ENCODE measurements around the gene FZD2.
"Not testable (repeated sequence)": the region's sequence is repeated elsewhere in the genome, so short reads cannot be mapped to it uniquely, and the experiment has no call there.

The FZD2 gene

DNA sequence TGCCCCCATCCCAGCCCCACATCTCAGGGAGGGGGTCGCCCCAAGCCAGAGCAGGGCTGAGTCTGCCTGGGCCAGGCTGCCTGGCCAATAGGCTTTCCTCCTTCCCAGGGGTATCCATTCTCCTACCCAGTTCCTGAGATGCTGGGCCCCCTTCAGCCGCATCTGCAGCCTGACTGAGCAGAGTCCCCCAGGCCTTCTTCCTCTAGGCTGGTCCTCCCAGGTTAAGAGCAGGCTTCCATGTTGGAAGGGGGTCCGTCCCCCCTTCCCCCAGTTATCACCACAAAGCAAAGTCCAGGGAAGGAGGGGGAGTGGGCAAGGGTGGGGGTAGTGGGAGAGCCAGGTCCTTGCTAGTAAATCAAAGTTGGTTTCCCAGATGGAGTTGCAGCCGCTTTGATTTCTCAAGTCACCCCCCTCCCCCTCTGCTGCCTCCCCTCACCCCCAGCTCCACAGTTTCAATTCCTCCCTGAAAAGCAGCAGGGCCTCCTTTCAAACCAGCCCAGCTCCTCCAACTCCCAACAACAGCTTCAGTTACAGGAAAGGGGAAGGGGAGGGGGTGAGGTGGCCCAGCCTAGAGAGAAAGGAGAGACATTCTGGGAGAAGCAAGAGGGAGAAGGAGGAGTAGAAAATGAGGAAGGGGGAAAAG, 9.5 kb upstream of the FZD2 start:
- DNase-seq = no peak

GRCh38 chr17:44548376-44549230, 8.7 kb upstream of the FZD2 start:
- DNase-seq = no peak

DNA sequence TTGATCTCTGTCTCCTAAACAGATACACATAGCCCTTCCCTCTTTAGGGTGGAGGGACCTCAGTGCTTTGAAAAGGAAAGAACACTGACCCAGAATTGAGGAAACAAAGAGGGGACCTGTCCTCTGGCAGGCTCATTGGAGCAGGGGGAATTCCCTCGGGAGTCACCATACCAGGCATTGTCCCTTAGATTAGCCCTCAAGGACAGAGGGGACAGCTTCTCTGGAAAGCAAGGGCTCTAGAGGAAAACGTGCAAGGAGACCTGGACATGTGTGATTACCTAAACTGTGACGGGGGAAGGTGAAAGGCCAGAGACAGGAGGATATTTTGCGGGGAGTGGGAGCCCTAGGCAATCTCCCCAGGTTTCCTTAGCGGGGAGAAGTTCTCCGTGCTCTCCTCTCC, 7.6 kb upstream of the FZD2 start:
- no peak for DNase-seq

GRCh38 chr17:44552361-44552760, 4.9 kb upstream of the FZD2 start:
- DNase-seq = no peak

GRCh38 chr17:44555099-44555498, 2.2 kb upstream of the FZD2 start:
- no peak for DNase-seq

- DNase-seq = peak; percentile 49
Measured at GRCh38 chr17:44556166-44556831, 985 bp upstream of the FZD2 start.

DNA sequence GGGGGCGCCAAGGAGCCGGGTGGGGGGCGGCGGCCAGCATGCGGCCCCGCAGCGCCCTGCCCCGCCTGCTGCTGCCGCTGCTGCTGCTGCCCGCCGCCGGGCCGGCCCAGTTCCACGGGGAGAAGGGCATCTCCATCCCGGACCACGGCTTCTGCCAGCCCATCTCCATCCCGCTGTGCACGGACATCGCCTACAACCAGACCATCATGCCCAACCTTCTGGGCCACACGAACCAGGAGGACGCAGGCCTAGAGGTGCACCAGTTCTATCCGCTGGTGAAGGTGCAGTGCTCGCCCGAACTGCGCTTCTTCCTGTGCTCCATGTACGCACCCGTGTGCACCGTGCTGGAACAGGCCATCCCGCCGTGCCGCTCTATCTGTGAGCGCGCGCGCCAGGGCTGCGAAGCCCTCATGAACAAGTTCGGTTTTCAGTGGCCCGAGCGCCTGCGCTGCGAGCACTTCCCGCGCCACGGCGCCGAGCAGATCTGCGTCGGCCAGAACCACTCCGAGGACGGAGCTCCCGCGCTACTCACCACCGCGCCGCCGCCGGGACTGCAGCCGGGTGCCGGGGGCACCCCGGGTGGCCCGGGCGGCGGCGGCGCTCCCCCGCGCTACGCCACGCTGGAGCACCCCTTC, 484 bp downstream of the FZD2 start:
- DNase-seq = no peak

- no peak for DNase-seq
Measured at GRCh38 chr17:44558334-44558709, 1.0 kb downstream of the FZD2 start.

DNA sequence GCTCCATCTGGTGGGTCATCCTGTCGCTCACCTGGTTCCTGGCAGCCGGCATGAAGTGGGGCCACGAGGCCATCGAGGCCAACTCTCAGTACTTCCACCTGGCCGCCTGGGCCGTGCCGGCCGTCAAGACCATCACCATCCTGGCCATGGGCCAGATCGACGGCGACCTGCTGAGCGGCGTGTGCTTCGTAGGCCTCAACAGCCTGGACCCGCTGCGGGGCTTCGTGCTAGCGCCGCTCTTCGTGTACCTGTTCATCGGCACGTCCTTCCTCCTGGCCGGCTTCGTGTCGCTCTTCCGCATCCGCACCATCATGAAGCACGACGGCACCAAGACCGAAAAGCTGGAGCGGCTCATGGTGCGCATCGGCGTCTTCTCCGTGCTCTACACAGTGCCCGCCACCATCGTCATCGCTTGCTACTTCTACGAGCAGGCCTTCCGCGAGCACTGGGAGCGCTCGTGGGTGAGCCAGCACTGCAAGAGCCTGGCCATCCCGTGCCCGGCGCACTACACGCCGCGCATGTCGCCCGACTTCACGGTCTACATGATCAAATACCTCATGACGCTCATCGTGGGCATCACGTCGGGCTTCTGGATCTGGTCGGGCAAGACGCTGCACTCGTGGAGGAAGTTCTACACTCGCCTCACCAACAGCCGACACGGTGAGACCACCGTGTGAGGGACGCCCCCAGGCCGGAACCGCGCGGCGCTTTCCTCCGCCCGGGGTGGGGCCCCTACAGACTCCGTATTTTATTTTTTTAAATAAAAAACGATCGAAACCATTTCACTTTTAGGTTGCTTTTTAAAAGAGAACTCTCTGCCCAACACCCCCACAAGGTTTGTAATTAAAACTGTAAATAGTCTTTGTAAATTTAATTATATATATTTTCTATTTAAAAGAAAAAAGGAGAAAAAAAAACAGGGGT, 1.7 kb downstream of the FZD2 start:
- DNase-seq = no peak

- no peak for DNase-seq
Measured at GRCh38 chr17:44559634-44560554, 2.6 kb downstream of the FZD2 start.

GRCh38 chr17:44561237-44561623, 3.9 kb downstream of the FZD2 start:
- DNase-seq = no peak

DNA sequence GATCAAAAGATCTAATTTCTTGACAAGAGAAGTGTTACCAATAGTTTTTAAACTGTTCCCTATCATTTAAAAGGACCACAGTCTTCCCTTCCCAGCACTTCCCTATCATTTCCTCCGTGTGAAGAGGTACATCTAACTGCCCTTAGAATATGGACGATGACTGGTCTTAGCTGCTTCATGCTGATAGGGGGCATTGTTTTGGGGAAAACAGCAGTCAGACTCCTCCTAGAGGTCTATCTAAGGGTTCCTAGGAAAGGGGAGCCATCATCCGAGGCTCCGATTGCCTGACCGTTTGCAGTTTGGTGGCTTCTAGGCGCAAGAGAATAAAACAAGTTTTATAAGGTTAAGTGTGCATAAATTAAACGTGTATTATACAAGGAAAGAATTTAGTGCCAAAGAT, 7.1 kb downstream of the FZD2 start:
- no peak for DNase-seq

DNA sequence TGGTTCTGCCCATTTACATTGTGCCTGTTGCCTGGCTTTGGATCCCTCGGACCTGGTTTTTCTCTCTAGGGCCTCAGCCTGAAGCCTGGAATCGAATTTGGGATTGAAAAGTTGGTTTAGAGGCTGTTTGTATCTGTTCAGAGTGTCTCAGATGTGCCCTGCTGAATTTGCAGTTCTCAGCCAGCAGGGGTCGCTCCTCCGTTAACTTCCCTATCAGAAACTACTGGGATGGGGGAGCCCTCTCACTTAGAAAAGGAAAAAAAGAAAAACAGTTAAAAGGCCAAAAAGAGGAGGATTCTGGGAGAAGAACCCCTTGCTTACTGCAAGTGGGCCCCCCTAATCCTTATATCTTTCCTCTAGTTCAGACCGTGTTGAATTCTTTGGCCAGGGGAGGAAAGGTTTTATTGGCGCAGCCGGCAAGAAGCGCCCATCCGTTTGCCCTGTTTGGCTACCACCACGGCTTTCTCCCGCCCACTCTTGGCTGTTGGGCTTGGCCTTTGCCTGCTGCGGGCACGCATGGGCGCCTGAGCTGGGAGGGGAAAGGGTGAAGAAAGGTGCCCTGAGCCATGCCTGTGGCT, 8.7 kb downstream of the FZD2 start:
- DNase-seq = no peak

DNA sequence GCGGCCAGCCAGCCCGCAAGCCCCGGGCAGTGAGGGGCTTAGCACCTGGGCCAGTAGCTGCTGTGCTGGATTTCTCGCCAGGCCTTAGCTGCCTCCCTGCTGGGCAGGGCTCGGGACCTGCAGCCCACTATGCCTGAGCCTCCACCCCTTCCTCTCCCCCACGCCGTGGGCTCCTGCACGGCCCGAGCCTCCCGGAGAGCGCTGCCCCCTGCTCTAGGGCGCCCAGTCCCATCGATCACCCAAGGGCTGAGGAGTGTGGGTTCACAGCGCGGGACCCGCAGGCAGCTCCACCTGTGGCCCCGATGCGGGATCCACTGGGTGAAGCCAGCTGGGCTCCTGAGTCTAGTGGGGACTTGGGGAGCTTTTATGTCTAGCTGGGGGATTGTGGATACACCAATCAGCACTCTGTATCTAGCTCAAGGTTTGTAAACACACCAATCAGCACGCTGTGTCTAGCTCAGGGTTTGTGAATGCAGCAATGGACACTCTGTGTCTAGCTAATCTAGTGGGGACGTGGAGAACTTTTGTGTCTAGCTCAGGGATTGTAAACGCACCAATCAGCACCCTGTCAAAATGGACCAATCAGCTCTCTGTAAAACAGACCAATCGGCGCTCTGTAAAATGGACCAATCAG, 11.1 kb downstream of the FZD2 start:
- DNase-seq = not testable (repeated sequence)

DNA sequence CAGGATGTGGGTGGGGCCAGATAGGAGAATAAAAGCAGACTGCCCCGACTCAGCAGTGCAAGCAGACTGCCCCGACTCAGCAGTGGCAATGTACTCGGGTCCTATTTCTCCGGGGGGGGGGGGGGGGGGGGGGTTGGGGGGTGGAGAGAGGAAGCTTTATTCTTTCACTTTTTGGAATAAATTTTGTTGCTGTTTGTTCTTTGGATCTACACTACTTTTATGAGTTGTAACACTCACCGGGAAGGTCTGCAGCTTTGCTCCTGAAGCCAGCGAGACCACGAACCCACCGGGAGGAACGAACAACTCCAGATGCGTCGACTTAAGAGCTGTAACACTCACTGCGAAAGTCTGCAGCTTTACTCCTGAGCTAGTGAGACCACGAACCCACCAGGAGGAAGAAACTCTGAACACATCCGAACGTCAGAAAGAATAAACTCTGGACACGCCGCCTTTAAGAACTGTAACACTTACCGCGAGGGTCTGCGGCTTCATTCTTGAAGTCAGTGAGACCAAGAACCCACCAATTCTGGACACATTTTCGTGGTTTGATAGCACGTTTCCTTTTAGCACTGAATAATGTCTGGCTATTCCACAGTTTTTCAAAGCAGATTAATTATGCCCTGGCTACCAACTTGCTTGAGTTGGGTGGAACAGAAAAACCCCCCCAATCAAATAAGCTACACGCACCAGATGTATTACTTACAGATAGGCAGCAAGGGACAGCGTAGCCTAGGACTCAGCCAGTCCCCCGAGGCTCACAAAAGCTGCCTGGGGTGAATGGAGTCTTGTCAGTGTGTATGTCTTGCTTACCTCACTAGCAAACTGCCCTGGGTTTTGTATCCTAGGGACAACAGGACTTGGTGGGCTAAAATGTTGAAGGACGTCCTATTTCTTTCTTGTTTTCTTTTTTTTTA, 11.9 kb downstream of the FZD2 start:
- DNase-seq = no peak

GRCh38 chr17:44572801-44573200, 15.5 kb downstream of the FZD2 start:
- no peak for DNase-seq

DNA sequence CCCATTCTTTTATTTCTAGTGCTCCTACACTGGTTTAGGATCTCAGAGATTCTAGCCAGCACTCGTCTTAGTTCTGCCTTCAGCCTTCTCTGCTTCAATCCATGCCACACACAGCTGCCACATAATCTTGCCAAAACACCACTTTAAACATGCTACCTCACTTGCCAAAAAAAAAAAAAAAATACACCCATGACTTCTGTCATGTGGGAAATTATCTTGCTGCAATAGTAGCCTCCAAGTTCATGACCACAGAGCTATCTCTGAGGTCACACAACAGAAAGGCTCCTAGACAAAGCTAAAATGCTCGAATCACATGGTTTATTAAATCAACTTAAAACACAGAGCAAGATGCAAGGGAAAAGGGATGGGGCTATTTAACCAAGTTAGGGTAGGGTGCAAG, 18.1 kb downstream of the FZD2 start:
- no peak for DNase-seq

GRCh38 chr17:44578947-44579346, 21.7 kb downstream of the FZD2 start:
- no peak for DNase-seq

GRCh38 chr17:44581868-44582267, 24.6 kb downstream of the FZD2 start:
- no peak for DNase-seq

Measured in midbrain (tissue), 1 donor.